Stimulated activated CD8-positive, alpha-beta memory T cell treated with anti-CD3 and anti-CD28 coated beads, Interleukin-12 subunit alpha, Interleukin-12 subunit beta, amount 100 ng/mL, for 4 hours (primary cell): ENCODE data around the gene CAMK4.
"Not testable (repeated sequence)": the region's sequence is repeated elsewhere in the genome, so short reads cannot be mapped to it uniquely, and the experiment has no call there.

ENCODE experiments used
- DNase-seq: peaks from one replicate; pipeline ENCODE4 v3.0.0-alpha.2; 2020; ENCODE audit warnings: low read depth

The CAMK4 gene

DNA sequence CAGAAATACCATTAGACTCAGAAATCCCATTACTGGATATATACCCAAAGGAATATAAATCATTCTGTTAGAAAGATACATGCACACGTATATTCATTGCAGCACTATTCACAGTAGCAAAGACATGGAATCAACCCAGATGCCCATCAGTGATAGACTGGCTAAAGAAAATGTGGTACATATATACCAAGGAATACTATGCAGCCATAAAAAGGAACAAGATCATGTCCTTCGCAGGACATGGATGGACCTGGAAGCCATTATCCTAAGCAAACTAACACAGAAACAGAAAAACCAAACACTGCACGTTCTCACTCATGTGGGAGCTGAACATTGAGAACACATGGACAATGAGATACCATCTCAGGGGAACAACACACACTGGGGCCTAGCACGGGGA is 33.4 kb downstream of the CAMK4 start:
- not testable (repeated sequence) for DNase-seq

DNA sequence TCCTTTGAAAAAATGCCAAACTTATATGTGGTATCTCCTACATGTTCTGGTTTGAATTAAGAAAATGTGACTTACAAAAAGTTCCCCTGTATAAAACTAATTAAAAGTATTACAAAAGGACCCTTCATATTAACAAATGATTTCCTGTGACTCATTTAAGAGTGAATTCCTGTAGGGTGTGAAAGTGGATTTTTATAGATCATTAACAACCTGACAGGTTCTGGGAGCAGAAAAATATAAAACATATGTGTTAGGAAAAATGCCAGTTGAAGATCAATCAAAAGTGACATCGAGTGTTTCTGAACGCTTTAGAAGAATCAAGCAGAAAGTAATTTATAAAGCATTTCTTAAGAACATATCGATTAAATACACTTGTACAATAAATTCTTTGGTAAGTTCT is 35.5 kb downstream of the CAMK4 start:
- DNase-seq, result no peak

DNA sequence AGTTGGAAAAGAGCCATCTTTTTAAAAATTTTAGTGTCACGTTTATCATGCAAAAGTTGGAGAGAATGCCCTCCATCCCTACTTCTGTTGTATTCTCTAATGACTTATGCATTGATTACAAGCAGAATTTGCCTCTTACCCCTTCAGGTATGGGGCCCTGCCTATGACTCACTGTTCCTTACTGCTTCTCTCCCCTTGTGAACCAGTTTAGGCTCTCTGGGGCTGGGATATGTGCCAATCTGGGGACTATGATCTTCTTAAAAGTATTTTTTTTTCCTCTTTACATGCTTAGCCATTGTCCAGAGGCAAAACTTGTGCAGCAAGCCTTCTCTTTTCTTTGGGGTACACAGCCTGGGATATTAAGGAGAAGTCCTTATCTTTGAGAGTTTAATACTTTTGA is 37.4 kb downstream of the CAMK4 start:
- no peak for DNase-seq

DNA sequence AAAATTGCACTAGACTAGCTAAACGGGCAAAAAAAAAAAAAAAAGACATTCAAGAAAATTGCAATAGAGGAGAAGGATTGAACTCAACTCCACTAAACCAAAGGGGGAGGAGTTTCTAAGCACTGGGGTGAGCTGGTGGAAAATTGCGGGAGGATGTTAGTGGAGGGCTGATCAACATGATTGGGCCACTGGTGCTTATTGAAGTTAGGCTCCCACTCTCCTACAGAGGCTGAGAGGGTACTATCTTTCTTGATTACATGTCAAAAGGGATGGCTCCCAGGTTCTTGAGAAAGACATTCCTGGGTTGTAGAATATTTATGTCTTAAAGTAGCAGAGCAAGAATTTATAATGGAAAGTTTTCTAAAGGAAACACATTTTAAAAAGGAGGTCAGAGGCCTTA is 38.0 kb downstream of the CAMK4 start:
- DNase-seq, result no peak

DNA sequence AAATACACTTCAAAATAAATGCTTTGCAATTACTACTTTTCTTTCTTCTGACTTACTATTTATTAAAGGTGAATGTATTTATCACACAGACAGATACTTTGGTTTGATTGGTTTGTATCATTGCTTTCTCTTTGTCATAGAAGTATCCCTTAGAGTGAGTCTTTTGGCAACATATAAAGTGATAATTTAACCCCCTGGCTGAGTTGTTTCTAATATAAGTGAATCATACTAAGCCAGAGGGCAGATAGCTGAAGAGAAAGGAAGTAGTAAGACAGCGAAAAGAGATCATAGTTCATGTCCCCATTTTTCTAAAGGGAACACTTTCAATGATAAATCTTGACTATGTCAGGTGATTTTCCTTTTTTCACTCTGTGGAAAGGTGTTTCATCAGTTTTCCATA is 38.6 kb downstream of the CAMK4 start:
- DNase-seq, result no peak

DNA sequence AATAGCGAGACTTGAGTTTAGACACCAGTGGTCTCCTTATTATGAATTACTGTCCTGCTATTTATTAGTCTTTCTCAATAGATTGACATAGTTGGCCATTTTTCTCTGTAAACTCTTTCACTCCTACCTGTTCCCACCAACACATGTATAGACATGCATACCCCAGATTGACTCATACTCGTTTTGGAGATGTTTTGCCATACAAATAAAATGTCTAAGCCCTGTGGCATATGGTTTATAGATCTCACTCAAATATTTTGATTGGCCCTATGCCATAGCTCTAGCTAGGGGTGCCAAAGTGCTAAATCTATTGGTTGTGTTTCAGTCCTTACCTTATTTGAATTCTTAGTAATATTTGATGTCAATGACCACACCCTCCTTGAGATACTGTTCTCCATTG is 42.3 kb downstream of the CAMK4 start:
- DNase-seq, result no peak

DNA sequence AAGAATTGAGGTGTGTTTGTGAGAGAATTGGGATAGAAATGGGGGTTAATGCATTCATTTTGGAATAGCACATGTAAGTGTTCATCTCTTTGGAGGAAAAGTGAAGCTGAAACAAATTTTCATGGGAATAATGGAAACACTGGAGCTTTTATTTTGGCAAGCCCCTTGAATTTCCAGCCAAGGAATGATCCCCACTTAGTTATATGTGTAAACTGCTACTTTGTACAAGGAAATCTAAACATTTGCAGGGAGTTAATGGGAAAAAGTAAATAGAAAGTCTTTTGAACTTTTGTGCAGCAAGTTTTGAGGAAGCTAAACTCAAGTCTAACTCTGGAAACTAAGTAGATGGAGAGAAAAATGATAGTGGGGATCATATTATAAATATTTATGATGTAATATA is 44.1 kb downstream of the CAMK4 start:
- DNase-seq, result no peak

DNA sequence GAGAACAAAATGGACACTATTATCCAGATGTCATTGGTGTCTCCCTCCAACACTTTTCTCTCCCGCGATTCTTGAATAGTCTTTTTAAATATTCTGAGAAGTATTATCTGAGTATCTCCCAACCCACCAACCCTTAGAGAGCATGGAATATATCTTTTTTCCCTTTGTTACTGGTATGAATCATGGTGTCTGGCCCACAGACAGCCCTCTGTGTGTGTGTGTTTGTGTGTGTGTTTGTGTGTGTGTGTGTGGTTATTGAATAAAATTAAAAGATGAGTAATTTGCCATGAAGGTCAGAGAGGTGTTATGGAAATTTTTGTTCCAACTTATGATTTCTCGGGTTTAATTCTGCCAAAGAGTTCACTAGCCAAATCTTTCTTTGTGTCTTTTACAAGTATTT is 47.7 kb downstream of the CAMK4 start:
- no peak for DNase-seq

DNA sequence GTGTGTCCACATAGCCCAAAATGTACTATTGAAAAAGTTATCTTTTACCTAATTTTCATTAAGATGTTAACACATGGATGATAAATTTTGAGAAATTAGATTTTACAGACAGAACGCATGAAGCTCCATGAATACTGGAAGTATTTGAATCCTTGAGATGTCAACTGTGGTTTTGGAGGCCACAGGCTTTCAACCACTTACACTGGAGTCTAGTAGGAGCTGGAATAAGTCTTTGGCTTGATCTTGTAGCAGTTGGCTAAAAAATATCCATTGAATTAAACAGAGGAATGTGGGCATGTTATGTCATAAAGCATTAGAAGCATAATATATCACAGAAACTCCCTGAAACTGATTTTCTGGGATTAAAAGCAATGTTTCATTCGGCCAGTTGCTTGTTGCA is 52.9 kb downstream of the CAMK4 start:
- DNase-seq, result no peak

DNA sequence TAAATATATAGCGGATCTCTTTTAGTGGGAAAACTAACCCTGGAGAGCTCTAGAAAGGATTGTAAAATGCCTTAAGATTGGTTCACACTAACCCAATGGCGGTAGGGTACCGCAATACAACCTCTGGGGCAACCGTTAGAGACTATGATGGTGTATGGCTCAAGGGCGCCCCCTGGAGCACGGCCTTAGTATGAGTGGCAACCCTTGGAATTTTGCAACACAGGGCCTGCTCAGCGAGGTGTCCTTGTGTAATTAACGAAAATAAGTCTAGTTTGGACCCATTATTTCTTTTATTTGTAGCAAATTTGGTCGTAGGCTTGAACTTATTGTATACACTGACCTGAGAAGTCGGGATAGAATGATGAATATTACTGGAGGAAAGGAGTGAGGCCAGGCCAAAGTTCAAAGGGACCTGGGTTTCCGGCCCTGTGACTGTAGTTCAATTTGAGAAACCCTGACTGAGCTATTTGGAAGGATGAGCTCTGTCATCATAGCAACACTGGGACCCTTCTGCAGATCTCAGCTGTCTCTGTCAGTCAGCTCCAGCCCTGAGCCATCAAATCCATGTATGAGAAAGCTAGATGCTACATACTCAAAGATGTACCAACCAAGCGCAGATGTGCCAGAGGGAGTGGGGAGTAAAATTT is 54.8 kb downstream of the CAMK4 start:
- DNase-seq, result peak; percentile 62

DNA sequence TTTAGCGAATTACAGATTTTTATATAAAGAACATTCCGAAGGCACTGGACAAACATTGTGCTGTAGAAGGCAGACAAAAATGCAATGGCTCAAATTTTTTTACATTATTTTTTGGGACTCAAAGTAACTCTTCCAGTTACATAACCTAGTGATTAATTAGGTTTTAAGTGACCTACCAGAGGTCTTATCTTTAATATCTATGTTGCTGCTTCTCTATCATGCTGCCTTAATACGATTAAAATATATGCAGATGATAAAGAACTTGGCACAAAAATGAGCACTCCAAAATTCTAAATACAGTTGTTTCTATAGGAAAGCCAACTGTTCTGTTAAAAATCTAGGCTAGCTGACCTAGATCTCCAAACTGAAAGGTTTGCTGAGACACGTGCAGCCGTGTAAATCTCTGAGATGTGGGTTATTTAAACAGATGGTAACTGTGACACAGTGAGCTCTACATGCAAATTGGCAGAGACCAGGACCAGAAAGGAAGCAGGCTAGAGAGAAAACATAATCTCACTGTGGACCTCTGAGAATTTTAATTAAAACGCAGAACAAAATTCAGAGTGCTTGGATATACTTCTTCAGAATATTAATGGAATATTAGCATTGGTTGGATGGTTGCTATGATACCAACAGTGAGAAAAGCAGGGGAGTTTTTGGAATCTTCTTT is 56.2 kb downstream of the CAMK4 start:
- DNase-seq, result no peak

DNA sequence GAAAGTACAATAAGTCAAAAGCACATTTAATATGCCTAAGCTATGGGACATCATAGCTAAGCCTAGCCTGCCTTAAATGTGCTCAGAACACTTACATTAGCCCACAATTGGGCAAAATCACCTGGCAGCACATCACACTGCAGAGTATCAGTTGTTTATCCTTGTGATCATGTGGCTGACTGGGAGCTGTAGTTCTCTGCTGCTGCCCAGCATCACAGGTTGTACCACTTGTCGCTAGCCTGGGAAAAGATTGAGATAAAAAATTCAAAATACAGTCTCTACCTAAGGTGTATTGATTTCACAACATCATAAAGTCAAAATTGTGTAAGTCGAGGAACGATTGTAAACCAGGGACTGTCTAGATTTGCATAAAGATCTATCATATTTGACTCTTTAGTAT is 58.6 kb downstream of the CAMK4 start:
- no peak for DNase-seq

DNA sequence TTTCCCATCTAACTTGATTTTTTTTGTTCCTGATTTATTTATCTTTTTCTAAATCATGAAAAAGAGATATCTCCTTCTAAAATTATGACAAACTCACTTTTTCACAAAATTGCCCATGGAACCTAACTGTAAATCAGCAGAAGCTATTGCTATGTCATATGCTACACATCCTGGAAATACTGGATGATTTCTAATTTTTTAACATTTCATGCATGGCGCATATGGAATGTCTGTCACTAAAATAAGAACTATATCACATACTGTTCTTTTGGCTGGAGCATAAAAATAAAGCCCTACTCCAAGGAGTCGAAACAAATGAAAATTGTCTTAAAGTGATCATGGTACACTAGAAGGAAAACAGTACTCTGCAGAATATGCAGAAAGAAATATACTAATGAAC is 60.6 kb downstream of the CAMK4 start:
- no peak for DNase-seq

DNA sequence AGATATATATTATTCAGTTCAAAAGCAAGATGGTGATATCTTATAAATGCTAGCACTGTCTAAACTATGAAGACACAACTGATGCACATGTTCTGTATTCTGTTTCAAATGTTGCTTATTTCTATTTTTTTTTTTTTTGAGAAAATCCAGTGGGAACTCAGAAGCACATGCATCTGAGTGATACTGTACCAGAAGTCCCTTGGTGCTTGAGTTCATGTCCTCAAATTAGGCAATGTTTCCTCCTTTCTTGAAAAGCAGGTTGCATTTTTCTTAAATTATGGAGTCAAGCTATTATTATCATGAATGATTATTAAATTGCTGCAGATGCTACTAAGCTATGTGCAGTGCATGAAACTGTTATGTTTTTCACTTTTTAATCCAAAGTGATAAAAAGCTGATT is 70.4 kb downstream of the CAMK4 start:
- DNase-seq, result no peak

DNA sequence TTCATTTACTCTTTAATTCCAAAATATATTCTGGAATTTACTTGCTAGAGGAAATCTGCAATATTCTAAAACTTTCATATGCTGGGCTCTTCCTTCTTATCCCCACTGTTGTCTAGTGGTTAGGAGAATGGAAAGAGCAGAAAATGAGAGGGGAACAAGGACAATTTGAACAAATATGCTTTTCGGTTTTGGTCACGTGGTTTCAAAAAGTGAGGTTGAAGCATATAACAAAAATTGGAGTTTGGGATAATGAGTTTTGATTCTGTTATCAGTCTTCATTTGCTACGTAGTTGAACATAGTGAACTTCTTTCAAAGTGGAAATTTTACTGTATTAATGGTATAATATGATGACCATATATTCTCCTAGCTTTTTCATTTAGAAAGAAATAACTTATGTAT is 71.5 kb downstream of the CAMK4 start:
- DNase-seq, result no peak

DNA sequence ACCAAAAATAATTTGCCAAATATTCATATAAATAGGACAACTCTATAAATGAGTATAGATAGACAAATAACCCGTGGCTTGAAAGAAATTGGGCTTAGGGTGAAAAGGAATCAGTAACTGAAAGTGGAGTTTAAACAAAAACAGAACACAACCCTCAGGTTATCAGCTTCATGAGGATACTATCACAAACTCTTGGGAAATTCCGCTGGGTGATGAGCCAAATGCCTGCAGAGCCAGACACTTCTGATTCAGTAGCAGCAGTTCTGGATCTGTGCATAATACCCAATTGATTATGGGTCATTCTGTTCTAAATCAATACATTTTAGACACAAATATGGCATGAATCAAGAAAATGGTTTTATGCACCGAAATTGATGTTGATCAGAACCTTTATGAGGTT is 72.4 kb downstream of the CAMK4 start:
- DNase-seq, result no peak

DNA sequence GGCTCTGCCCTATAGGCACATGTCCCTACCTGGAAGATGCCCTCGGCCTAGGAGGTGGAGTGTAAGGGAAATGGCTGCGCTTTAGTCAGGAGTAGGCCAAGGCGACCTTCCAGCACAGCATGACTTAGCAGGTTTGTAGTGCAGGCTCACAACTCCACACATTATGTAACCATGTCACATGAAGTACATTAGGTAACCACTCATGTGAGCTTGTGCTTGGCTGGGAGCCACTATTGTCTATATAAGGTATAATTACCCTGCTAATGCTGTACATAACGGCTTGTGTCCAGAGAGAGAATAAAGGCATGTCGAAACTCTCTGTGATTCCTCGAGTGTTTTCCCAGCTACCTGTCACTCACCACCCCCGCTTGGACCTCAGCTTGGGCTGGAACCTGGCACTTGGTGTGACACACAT is 74.9 kb downstream of the CAMK4 start:
- DNase-seq, result no peak

DNA sequence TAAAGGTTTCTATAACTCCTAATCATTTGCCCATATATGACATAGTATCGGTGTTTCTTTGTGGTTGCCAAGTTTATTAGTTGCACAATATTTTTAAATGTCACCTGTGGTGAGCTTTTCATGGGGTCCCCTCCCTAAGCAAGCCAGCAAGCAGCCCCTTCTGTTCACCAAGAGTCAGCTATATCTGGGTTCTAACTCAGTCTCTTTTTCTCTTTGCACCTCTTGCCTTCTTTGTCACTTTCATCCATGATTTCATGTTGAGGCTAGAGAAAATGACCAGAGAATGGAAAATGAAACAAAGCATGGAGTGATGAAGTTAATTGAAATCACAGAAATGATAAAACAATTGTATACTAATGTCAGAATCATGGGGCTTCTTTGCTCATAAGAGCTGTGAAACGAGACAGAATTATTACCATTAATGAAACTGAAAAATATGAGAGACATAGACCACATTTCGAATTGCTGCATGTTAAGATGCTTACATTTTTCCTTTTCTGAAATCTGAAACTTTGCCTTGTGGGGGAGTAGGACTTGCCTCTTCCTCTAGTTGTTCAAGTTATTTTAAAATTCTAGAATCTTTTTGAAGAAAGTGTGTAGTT is 75.7 kb downstream of the CAMK4 start:
- DNase-seq, result no peak

DNA sequence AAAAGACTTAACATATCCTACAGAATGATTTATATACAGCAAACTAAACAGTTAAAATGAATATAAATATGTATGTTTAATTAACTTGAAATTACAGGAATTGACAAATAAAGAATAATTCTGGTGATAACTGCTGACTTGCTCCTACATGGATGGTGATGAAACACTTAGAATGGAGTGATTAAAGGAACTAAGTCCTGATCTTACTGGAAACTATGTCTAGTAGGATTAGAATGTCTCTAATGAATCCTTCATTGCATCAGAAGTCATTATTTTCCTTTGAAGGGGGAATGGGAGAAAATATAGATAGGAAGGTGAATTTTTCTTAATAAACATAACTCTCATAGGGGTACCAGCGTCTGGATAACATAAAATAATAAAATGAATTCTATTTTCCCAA is 77.1 kb downstream of the CAMK4 start:
- no peak for DNase-seq

DNA sequence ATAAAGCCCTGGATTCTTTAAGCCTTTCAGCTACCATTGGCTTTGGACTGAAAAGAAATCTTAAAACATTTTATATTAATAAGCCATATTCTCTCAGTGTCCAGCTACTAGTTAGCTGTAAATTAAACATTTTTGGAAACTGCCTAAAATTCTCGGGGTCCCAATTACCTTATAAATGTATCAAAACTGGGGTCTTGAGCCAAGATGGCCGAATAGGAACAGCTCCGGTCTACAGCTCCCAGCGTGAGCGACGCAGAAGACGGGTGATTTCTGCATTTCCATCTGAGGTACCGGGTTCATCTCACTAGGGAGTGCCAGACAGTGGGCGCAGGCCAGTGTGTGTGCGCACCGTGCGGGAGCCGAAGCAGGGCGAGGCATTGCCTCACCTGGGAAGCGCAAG is 77.9 kb downstream of the CAMK4 start:
- DNase-seq, result not testable (repeated sequence)

DNA sequence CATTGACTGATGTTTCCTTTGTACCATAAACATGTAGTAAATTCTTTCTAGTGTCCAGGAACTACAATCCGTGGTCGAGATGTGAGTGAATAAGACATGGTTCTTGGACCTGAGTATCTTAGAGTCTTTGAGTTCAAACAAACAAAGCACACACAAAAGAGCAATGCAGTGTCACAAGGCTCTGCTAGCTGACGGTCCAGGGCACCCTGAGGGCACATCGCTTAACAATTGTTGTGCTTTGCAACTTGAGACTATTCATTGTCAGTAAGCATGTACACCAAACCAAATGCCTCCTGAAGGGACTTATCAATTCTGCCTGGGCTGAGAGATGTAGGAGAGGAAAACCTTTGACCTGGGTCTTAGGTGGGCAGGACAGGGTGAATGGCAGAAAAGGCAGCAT is 84.8 kb downstream of the CAMK4 start:
- no peak for DNase-seq

DNA sequence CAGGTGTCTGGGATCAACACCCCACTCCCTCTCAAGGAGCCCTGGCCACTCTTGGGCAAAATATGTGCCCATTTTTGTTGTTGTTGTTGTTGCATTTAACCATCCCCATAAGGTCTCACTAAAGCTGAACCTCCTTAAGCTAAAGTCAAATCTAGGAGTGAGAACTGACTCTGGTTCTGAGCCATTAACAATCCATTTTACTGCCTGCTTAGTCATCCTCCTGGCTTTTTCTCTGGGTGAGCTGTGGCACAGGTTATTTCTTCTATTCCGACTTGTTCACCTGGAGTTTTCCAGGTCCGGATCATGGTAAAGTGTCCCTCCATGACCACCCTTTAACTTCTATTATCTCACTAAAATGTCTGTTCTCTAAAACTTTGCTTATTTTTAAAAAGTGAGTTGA is 85.2 kb downstream of the CAMK4 start:
- DNase-seq, result no peak

DNA sequence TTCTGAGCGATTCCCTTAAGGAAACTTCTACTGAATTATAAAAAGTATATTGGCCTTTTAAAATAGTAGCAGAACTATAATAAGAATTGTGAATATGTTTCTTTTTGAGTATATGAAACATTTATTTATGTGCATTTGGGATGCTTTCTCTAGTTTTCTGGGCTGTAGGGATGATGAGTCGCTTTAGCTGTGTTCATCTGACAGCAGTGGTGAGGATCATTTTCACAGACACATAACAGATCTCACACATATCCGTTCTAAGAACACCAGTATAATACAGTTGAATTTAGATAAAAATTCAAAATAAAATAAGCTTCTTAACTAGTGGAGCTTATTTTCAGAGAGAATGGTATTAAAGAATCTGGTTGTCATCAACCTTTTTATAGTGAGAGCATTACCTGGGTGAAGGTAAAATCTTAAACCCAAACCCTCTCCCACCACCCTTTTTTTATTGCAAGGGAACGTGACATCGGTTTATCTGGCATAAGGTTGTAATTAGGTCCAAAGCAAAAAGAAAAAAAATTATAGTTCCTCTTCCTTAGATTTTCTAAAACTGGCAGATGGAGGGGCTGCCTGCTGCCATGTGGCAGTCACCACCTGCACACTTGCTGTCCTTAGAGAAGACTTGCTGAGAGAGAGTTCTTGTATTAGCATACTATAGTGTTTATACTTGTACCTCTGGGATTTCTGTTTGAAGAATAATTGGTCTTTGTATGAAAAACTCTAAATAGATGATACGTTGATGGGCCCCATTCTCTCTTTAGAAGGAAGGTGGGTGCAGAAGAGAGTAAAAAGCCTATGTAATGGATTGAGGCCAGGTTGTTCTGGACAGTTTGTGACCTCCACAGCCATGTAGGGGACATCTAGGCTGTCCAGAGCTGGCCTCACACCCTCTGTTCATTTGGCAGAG is 86.8 kb downstream of the CAMK4 start:
- no peak for DNase-seq
